Parathyroid adenoma (tissue), 2 donors: ENCODE data around the gene REC8.

Experiments used
- H2AFZ ChIP-seq: fragments of 300-600 bp; sonication (generic); one replicate; pipeline ENCODE4 v1.7.0; 2017; ENCODE audit warnings: antibody characterized with exemption, mild to moderate bottlenecking
- H3K27ac ChIP-seq: fragments of 300-600 bp; sonication (generic); one replicate; pipeline ENCODE4 v1.7.0; 2017
- H3K27me3 ChIP-seq: fragments of 300-600 bp; sonication (generic); one replicate; pipeline ENCODE4 v1.7.0; 2017; ENCODE audit warnings: low read length; ENCODE audit not compliant: control insufficient read depth, insufficient read depth
- H3K36me3 ChIP-seq: fragments of 300-600 bp; sonication (generic); one replicate; pipeline ENCODE4 v1.7.0; 2017; ENCODE audit warnings: low read length; ENCODE audit not compliant: control insufficient read depth, insufficient read depth
- H3K4me1 ChIP-seq: fragments of 300-600 bp; sonication (generic); one replicate; pipeline ENCODE4 v1.7.0; 2017; ENCODE audit warnings: control low read depth
- H3K4me2 ChIP-seq: fragments of 300-600 bp; sonication (generic); one replicate; pipeline ENCODE4 v1.7.0; 2017; ENCODE audit warnings: low read length
- H3K4me3 ChIP-seq: fragments of 300-600 bp; sonication (generic); one replicate; pipeline ENCODE4 v1.7.0; 2017; ENCODE audit warnings: low read depth, low read length
- H3K79me2 ChIP-seq: fragments of 300-600 bp; sonication (generic); one replicate; pipeline ENCODE4 v1.7.0; 2017; ENCODE audit warnings: control low read depth
- H3K9ac ChIP-seq: fragments of 300-600 bp; sonication (generic); one replicate; pipeline ENCODE4 v1.7.0; 2017; ENCODE audit warnings: mild to moderate bottlenecking
- H3K9me3 ChIP-seq: fragments of 300-600 bp; sonication (generic); one replicate; pipeline ENCODE4 v1.7.0; 2017; ENCODE audit warnings: low read length; ENCODE audit not compliant: control insufficient read depth
- TF ChIP-seq, protein P1 (sequence below): fragments of 300-600 bp; sonication (generic); IDR thresholded peaks from one replicate; pipeline ENCODE4 v1.7.0; 2017; ENCODE audit warnings: antibody characterized with exemption, mild to moderate bottlenecking
- donor health status: primary hyperparathyroidism.

REC8 gene

DNA sequence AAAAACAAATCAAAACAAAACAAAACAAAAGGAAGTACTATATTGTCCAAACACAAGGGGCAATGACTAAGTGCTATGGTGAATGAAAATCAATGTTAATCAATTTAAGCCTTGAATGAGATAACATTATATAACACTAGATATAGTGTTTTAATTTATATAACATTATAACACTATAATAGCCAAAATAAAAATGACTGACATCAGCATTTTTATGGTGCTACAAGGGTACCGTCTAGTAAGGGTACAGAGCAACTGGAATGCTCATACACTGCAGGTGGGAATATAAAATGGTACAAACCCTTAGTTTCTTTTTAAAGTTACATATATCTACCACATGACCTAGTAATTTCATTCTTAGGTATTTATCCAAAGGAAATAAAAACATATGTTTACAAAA is 54.6 kb downstream of the REC8 start:
- Histone ChIP-seq H3K4me3 (no peak overlapping the region), H3K27ac (no peak overlapping the region), H3K9me3 (no peaks in the 10 kb centered on the region), H3K79me2 (peaks cover 40% of the 10 kb centered on the region), H3K9ac (no peak overlapping the region), H3K36me3 (no peaks in the 10 kb centered on the region), H3K4me2 (no peak overlapping the region), H3K27me3 (no peaks in the 10 kb centered on the region), H2AFZ (no peak overlapping the region), H3K4me1 (peaks cover 4% of the 10 kb centered on the region)
- TF ChIP-seq, protein P1, sequence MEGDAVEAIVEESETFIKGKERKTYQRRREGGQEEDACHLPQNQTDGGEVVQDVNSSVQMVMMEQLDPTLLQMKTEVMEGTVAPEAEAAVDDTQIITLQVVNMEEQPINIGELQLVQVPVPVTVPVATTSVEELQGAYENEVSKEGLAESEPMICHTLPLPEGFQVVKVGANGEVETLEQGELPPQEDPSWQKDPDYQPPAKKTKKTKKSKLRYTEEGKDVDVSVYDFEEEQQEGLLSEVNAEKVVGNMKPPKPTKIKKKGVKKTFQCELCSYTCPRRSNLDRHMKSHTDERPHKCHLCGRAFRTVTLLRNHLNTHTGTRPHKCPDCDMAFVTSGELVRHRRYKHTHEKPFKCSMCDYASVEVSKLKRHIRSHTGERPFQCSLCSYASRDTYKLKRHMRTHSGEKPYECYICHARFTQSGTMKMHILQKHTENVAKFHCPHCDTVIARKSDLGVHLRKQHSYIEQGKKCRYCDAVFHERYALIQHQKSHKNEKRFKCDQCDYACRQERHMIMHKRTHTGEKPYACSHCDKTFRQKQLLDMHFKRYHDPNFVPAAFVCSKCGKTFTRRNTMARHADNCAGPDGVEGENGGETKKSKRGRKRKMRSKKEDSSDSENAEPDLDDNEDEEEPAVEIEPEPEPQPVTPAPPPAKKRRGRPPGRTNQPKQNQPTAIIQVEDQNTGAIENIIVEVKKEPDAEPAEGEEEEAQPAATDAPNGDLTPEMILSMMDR, result no peak

DNA sequence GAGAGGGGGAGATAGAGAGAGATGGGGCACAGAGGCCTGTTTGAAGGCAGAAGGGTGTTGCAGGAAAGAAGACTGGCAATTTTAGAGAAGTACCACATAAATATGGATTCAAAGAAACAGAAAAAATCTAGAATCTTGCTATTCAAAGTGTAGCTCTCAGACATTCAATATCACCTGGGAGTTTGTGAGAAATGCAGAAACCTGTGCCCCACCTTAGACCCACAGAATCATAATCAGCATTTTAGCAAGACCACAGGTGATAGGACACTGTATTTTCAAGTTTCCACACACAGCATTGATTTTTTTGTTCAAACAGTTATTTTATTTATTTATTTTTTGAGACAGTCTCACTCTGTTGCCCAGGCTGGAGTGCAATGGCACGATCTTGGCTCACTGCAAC is 57.0 kb downstream of the REC8 start:
- Histone ChIP-seq H3K36me3 (no peaks in the 10 kb centered on the region), H2AFZ (no peak overlapping the region), H3K27ac (no peak overlapping the region), H3K9ac (no peak overlapping the region), H3K4me2 (no peak overlapping the region), H3K27me3 (no peaks in the 10 kb centered on the region), H3K9me3 (no peaks in the 10 kb centered on the region), H3K79me2 (peaks cover 34% of the 10 kb centered on the region), H3K4me3 (no peak overlapping the region), H3K4me1 (peaks cover 15% of the 10 kb centered on the region)
- TF ChIP-seq, protein P1, result no peak
